CD4-positive, alpha-beta memory T cell (primary cell): ENCODE measurements around the gene ESRRA. TPM values are rescaled to one million over a fixed set of nuclear protein-coding genes. Genes with fewer than 3 reads are reported as not detected.

ENCODE experiments used
- CTCF ChIA-PET: fragments of 350-600 bp; sonication (Branson Sonifier 250); formaldehyde crosslinking; loops from one replicate; lab custom pipeline; 2021; ENCODE audit warnings: inconsistent platforms; ENCODE audit not compliant: partially characterized antibody; lab: Charles Lee
- POLR2A ChIA-PET: fragments of 350-600 bp; sonication (Branson Sonifier 250); formaldehyde crosslinking; loops from one replicate; lab custom pipeline; 2021; ENCODE audit not compliant: partially characterized antibody; lab: Charles Lee
- DNase-seq, 5 donors: peaks; one replicate each; pipeline versions ENCODE4 v3.0.0 to v3.0.0-alpha.2; 2020 to 2022; ENCODE audit warnings: mixed read lengths in 1 of 5
- H3K27ac ChIP-seq: one replicate; pipeline ENCODE4 v1.7.0; 2013; ENCODE audit warnings: low read depth, low read length
- H3K27me3 ChIP-seq: 2 replicates; pipeline ENCODE4 v1.7.0; 2013; ENCODE audit warnings: mild to moderate bottlenecking, low read length, moderate library complexity; ENCODE audit not compliant: insufficient read depth
- H3K36me3 ChIP-seq: 2 replicates; pipeline ENCODE4 v1.7.0; 2013; ENCODE audit warnings: mild to moderate bottlenecking, low read length, moderate library complexity; ENCODE audit not compliant: insufficient read depth
- H3K4me1 ChIP-seq: 2 replicates; pipeline ENCODE4 v1.7.0; 2013; ENCODE audit warnings: mild to moderate bottlenecking, low read length, moderate library complexity; ENCODE audit not compliant: insufficient read depth
- H3K4me3 ChIP-seq, 2 donors: one replicate each; pipeline ENCODE4 v1.7.0; 2013; ENCODE audit warnings: low read length in 2 of 2, mild to moderate bottlenecking in 1 of 2
- H3K9me3 ChIP-seq, 2 donors: one replicate each; pipeline ENCODE4 v1.7.0; 2013; ENCODE audit warnings: low read length in 2 of 2, control low read depth in 1 of 2; ENCODE audit not compliant: control insufficient read depth in 1 of 2
- H3K27ac Mint-ChIP-seq, 7 donors: one replicate each; pipeline ENCODE4 v1.8.0; 2020 to 2021; ENCODE audit warnings: mixed read lengths in 7 of 7, mild to moderate bottlenecking in 6 of 7, inconsistent platforms in 3 of 7, moderate library complexity in 3 of 7
- H3K27me3 Mint-ChIP-seq, 2 donors: one replicate each; pipeline ENCODE4 v1.8.0; 2020 to 2021; ENCODE audit warnings: mixed read lengths in 2 of 2
- H3K36me3 Mint-ChIP-seq, 2 donors: one replicate each; pipeline ENCODE4 v1.8.0; 2020 to 2021; ENCODE audit warnings: mixed read lengths in 2 of 2, inconsistent platforms in 1 of 2, mild to moderate bottlenecking in 1 of 2
- H3K4me1 Mint-ChIP-seq, 4 donors: one replicate each; pipeline ENCODE4 v1.8.0; 2020 to 2021; ENCODE audit warnings: mixed read lengths in 4 of 4, mild to moderate bottlenecking in 1 of 4
- H3K4me3 Mint-ChIP-seq, 8 donors: one replicate each; pipeline ENCODE4 v1.8.0; 2020 to 2021; ENCODE audit warnings: mixed read lengths in 8 of 8, mild to moderate bottlenecking in 7 of 8, moderate library complexity in 6 of 8, inconsistent platforms in 3 of 8
- H3K9me3 Mint-ChIP-seq, 8 donors: one replicate each; pipeline ENCODE4 v1.8.0; 2020 to 2021; ENCODE audit warnings: mixed read lengths in 8 of 8, mild to moderate bottlenecking in 5 of 8, inconsistent platforms in 3 of 8, moderate library complexity in 1 of 8
- intact Hi-C: fragments of 100-400 bp; cut with micrococcal nuclease; formaldehyde crosslinking; loops from one replicate; pipeline ENCODE4 v1.15.1; 2023
- polyA plus RNA-seq, 2 donors: library from polyadenylated mRNA; unstranded; fragments of 300-500 nt; fragmentation: Illumina TruSeq; gene quantifications; one replicate each; pipeline ENCODE4 v1.2.3, GENCODE V29; 2021
- total RNA-seq, 2 experiments: library from RNA; stranded (reverse); gene quantifications; one replicate each; pipeline ENCODE4 v1.2.3, GENCODE V29; 2021

ESRRA gene
- total and polyA plus RNA-seq, 4 experiments from 2014 or later = 4.4 to 31.9 (median 20.9) TPM

GRCh38 chr11:64284048-64284961 lies 21.0 kb upstream of the ESRRA start, which contains the start of gene BAD:
BAD (minus strand) TSS chr11:64284665; CDS start chr11:64284368, 297 bp downstream.
- peaks cover 0 to 13% of the 10 kb centered on the region in 2 donors for H3K36me3 Mint-ChIP-seq
- peak within 1 kb of the TSS; percentile 90 to 93 (median 92) for H3K4me3 Mint-ChIP-seq
- Histone ChIP-seq H3K4me1 (peaks cover 24% of the 10 kb centered on the region), H3K27me3 (no peaks in the 10 kb centered on the region), H3K4me3 (peak within 1 kb of the TSS; percentile 93 to 96), H3K9me3 (no peaks in the 10 kb centered on the region), H3K27ac (peak within 1 kb of the TSS; percentile 100), H3K36me3 (no peaks in the 10 kb centered on the region)
- peaks cover 12 to 48% (median 23%) of the 10 kb centered on the region in 4 donors for H3K4me1 Mint-ChIP-seq
- intact Hi-C loops = no loop called here
- ChIA-PET POLR2A (interaction anchor here (0.7 to 8.6 kb wide), 22 partner anchors 8 to 1443 kb away, joined by 3 to 233 read pairs (median 6); partner anchors contain the start of genes CATSPERZ, ESRRA, FERMT3 and FKBP2), CTCF (interaction anchor here (1.5 to 7.3 kb wide), 5 partner anchors 12 to 79 kb away, joined by 7 to 47 read pairs (median 21); partner anchors contain the start of genes CATSPERZ and FERMT3)
- H3K9me3 Mint-ChIP-seq = no peaks in the 10 kb centered on the region
- DNase-seq = peak; percentile 89 to 94 (median 90)
- H3K27me3 Mint-ChIP-seq = no peaks in the 10 kb centered on the region
- H3K27ac Mint-ChIP-seq = peak within 1 kb of the TSS; percentile 96 to 99 (median 98)

GRCh38 chr11:64284962-64285884 lies 20.1 kb upstream of the ESRRA start, which contains the start of gene GPR137:
GPR137 (plus strand) TSS chr11:64285848; CDS start chr11:64286525, 677 bp downstream.
- no peaks in the 10 kb centered on the region for H3K27me3 ChIP-seq
- peaks cover 24% of the 10 kb centered on the region for H3K4me1 ChIP-seq
- H3K9me3 ChIP-seq = no peaks in the 10 kb centered on the region
- ChIA-PET CTCF (interaction anchor here (1.5 to 7.3 kb wide), 5 partner anchors 13 to 80 kb away, joined by 7 to 47 read pairs (median 21); partner anchors contain the start of genes CATSPERZ and FERMT3), POLR2A (interaction anchor here (0.7 to 8.6 kb wide), 22 partner anchors 9 to 1444 kb away, joined by 3 to 233 read pairs (median 6); partner anchors contain the start of genes CATSPERZ, ESRRA, FERMT3 and FKBP2)
- Mint-ChIP-seq H3K27ac (peak within 1 kb of the TSS; percentile 96 to 99 (median 98)), H3K4me1 (peaks cover 11 to 48% (median 23%) of the 10 kb centered on the region in 4 donors), H3K27me3 (peaks cover 0 to under 1% of the 10 kb centered on the region in 2 donors), H3K36me3 (peaks cover 0 to 11% of the 10 kb centered on the region in 2 donors), H3K9me3 (no peaks in the 10 kb centered on the region), H3K4me3 (peak within 1 kb of the TSS; percentile 90 to 93 (median 92))
- intact Hi-C loops = loop anchor here (1.0 kb wide), 6 partner anchors 15 to 100 kb away; partner anchors contain the start of genes FKBP2, PPP1R14B and TRMT112
- peak; percentile 94 to 98 (median 96) for DNase-seq
- peak within 1 kb of the TSS; percentile 100 for H3K27ac ChIP-seq
- H3K4me3 ChIP-seq = peak within 1 kb of the TSS; percentile 93 to 96
- no peaks in the 10 kb centered on the region for H3K36me3 ChIP-seq

- Histone ChIP-seq H3K27me3 (peaks cover 6% of the 10 kb centered on the region), H3K4me3 (peak overlapping the region in 1 of 2 donors; percentile 96), H3K27ac (peak overlapping the region; percentile 100), H3K9me3 (no peaks in the 10 kb centered on the region), H3K36me3 (no peaks in the 10 kb centered on the region), H3K4me1 (peaks cover 24% of the 10 kb centered on the region)
- Mint-ChIP-seq H3K4me1 (peaks cover 15 to 54% (median 27%) of the 10 kb centered on the region in 4 donors), H3K27me3 (peaks cover 5 to 7% of the 10 kb centered on the region in 2 donors), H3K9me3 (no peaks in the 10 kb centered on the region), H3K4me3 (peak overlapping the region; percentile 71 to 82 (median 80)), H3K27ac (peak overlapping the region; percentile 77 to 99 (median 90)), H3K36me3 (peaks cover 0 to 11% of the 10 kb centered on the region in 2 donors)
- ChIA-PET POLR2A (interaction anchor here (1.2 to 8.6 kb wide), 9 partner anchors 16 to 100 kb away, joined by 3 to 233 read pairs (median 23); partner anchors contain the start of genes CATSPERZ, ESRRA, FERMT3 and FKBP2), CTCF (interaction anchor here (1.7 to 7.3 kb wide), 4 partner anchors 14 to 81 kb away, joined by 7 to 47 read pairs (median 28); partner anchors contain the start of genes CATSPERZ and FERMT3)
- DNase-seq = no peak
- intact Hi-C loops = loop anchor here (1.0 kb wide), 6 partner anchors 16 to 101 kb away; partner anchors contain the start of genes FKBP2, PPP1R14B and TRMT112
Measured at GRCh38 chr11:64285885-64286800, 19.2 kb upstream of the ESRRA start.

- peaks cover 26% of the 10 kb centered on the region for H3K4me1 ChIP-seq
- H3K4me3 ChIP-seq = no peak overlapping the region
- no peaks in the 10 kb centered on the region for H3K36me3 ChIP-seq
- peak overlapping the region; percentile 71 to 82 (median 80) for H3K4me3 Mint-ChIP-seq
- H3K36me3 Mint-ChIP-seq = peaks cover 0 to 7% of the 10 kb centered on the region in 2 donors
- DNase-seq = no peak
- CTCF ChIA-PET = interaction anchor here (1.7 to 7.3 kb wide), 3 partner anchors 15 to 81 kb away, joined by 7 to 47 read pairs (median 34); partner anchors contain the start of genes CATSPERZ and FERMT3
- peaks cover 8% of the 10 kb centered on the region for H3K27me3 ChIP-seq
- no peaks in the 10 kb centered on the region for H3K9me3 ChIP-seq
- H3K27me3 Mint-ChIP-seq = peaks cover 5 to 7% of the 10 kb centered on the region in 2 donors
- peaks cover 14 to 50% (median 24%) of the 10 kb centered on the region in 4 donors for H3K4me1 Mint-ChIP-seq
- no peak overlapping the region for H3K27ac ChIP-seq
- peak overlapping the region; percentile 77 to 95 (median 90) for H3K27ac Mint-ChIP-seq
- no peaks in the 10 kb centered on the region for H3K9me3 Mint-ChIP-seq
- POLR2A ChIA-PET = interaction anchor here (6.2 to 8.6 kb wide), 2 partner anchors 17 kb away, joined by 81 to 233 read pairs; partner anchors contain the start of genes CATSPERZ and ESRRA
- intact Hi-C loops = no loop called here
Measured at GRCh38 chr11:64286801-64287159, 18.5 kb upstream of the ESRRA start.

- ChIA-PET POLR2A (interaction anchor here (6.2 to 8.6 kb wide), 2 partner anchors 16 to 18 kb away, joined by 81 to 233 read pairs; partner anchors contain the start of genes CATSPERZ and ESRRA), CTCF (interaction anchor here (1.7 to 7.3 kb wide), 3 partner anchors 14 to 82 kb away, joined by 7 to 47 read pairs (median 34); partner anchors contain the start of genes CATSPERZ and FERMT3)
- peaks cover 6 to 9% of the 10 kb centered on the region in 2 donors for H3K27me3 Mint-ChIP-seq
- H3K27ac Mint-ChIP-seq = peak overlapping the region in 1 of 7 donors; percentile 44
- no peak overlapping the region for H3K27ac ChIP-seq
- peaks cover 35% of the 10 kb centered on the region for H3K4me1 ChIP-seq
- no peak for DNase-seq
- H3K9me3 ChIP-seq = no peaks in the 10 kb centered on the region
- H3K9me3 Mint-ChIP-seq = no peaks in the 10 kb centered on the region
- intact Hi-C loops = no loop called here
- H3K36me3 Mint-ChIP-seq = peaks cover 0 to 4% of the 10 kb centered on the region in 2 donors
- H3K4me3 Mint-ChIP-seq = peak overlapping the region in 2 of 8 donors; percentile 44 to 59
- peaks cover 12% of the 10 kb centered on the region for H3K27me3 ChIP-seq
- H3K4me3 ChIP-seq = no peak overlapping the region
- peaks cover 11 to 49% (median 23%) of the 10 kb centered on the region in 4 donors for H3K4me1 Mint-ChIP-seq
- no peaks in the 10 kb centered on the region for H3K36me3 ChIP-seq
Measured at GRCh38 chr11:64287676-64288352, 17.5 kb upstream of the ESRRA start.
